ENCODE results near the gene CTRL. TPM values are rescaled to one million over a fixed set of nuclear protein-coding genes. Genes with fewer than 3 reads are reported as not detected.

The CTRL gene
- total RNA-seq, 6 experiments from 2014 or later, result 0.12 to 0.49 (median 0.44) TPM; not detected in 3

GRCh38 chr16:67962135-67962534, 30.5 kb upstream of the CTRL start:
- Histone ChIP-seq H3K27me3 (no peaks in the 10 kb centered on the region), H3K27ac (no peak overlapping the region), H3K4me1 (peaks cover 0 to 23% (median 6%) of the 10 kb centered on the region in 4 donors), H3K4me3 (no peak overlapping the region), H3K36me3 (peaks cover 0 to 9% (median 3%) of the 10 kb centered on the region in 4 donors), H3K9me3 (no peaks in the 10 kb centered on the region)
- no peak for TF ChIP-seq CTCF (IDR thresholded peaks at IDR 0.05)
- no peak for TF ChIP-seq POLR2A (IDR thresholded peaks at IDR 0.05)
- ATAC-seq, result no peak
- intact Hi-C loops (cut with DNase I), result no loop called here
- WGBS (ENCODE audit: insufficient coverage, low coverage, low lambda C conversion rate, missing lambda C conversion rate), result 100% methylated on average over 3 of the region's 8 CpGs
- DNase-seq, result peak in 1 of 3 donors; percentile 44

DNA sequence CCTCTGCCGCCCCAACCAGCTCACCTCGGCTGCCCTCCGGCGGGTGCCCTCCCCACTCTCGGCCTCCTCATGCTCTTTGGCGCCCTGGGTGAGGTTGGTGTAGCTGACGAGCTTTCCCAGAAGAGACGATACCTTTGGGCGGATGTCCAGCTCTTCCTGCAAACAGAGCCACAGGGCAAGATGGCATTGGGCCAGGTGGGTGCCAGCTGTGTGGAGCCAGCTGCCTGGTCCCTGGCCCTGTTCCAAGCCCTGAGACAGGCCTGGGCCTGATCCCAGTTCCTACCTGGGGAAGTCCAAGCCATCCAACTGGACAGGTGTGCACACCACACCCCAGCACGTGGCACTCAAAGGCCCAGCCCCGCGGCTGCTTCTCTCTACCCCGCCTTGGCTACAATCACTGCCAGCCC, 29.9 kb upstream of the CTRL start:
- no peaks in the 10 kb centered on the region for H3K9me3 ChIP-seq
- peak overlapping the region in 1 of 3 donors; percentile 22 for H3K27ac ChIP-seq
- no peak overlapping the region for H3K4me3 ChIP-seq
- WGBS (ENCODE audit: insufficient coverage, low coverage, low lambda C conversion rate, missing lambda C conversion rate), result 24% methylated on average over 9 of the region's 13 CpGs
- TF ChIP-seq POLR2A (IDR thresholded peaks at IDR 0.05) (no peak), CTCF (IDR thresholded peaks at IDR 0.05) (peak in 1 of 4 donors; percentile 23)
- H3K36me3 ChIP-seq, result peaks cover 0 to 9% (median 3%) of the 10 kb centered on the region in 4 donors
- intact Hi-C loops (cut with DNase I), result no loop called here
- DNase-seq, result peak; percentile 94 to 97 (median 96)
- no peaks in the 10 kb centered on the region for H3K27me3 ChIP-seq
- peaks cover 0 to 17% (median 4%) of the 10 kb centered on the region in 4 donors for H3K4me1 ChIP-seq
- peak; percentile 83 to 90 (median 86) for ATAC-seq

GRCh38 chr16:67959536-67960329, 28.1 kb upstream of the CTRL start:
- H3K36me3 ChIP-seq, result peaks cover 0 to 9% (median 3%) of the 10 kb centered on the region in 4 donors
- H3K9me3 ChIP-seq, result no peaks in the 10 kb centered on the region
- peak; percentile 5 to 41 (median 6) for ATAC-seq
- no peaks in the 10 kb centered on the region for H3K27me3 ChIP-seq
- no peak overlapping the region for H3K27ac ChIP-seq
- WGBS (ENCODE audit: insufficient coverage, low coverage, low lambda C conversion rate, missing lambda C conversion rate), result 60% methylated on average over 4 of the region's 11 CpGs
- TF ChIP-seq POLR2A (IDR thresholded peaks at IDR 0.05) (no peak), CTCF (IDR thresholded peaks at IDR 0.05) (no peak)
- DNase-seq, result peak in 1 of 3 donors; percentile 50
- peaks cover 0 to 13% (median 6%) of the 10 kb centered on the region in 4 donors for H3K4me1 ChIP-seq
- intact Hi-C loops (cut with DNase I), result no loop called here
- H3K4me3 ChIP-seq, result no peak overlapping the region

GRCh38 chr16:67957622-67958021, 26.0 kb upstream of the CTRL start:
- ATAC-seq, result no peak
- WGBS (ENCODE audit: insufficient coverage, low coverage, low lambda C conversion rate, missing lambda C conversion rate), result no CpG with 5 or more reads among the region's 9 CpGs
- H3K27ac ChIP-seq, result no peak overlapping the region
- no peak for DNase-seq
- H3K36me3 ChIP-seq, result peaks cover 0 to 9% (median 3%) of the 10 kb centered on the region in 4 donors
- H3K9me3 ChIP-seq, result no peaks in the 10 kb centered on the region
- no peaks in the 10 kb centered on the region for H3K27me3 ChIP-seq
- intact Hi-C loops (cut with DNase I), result no loop called here
- H3K4me3 ChIP-seq, result no peak overlapping the region
- peaks cover 0 to 30% (median 16%) of the 10 kb centered on the region in 4 donors for H3K4me1 ChIP-seq
- no peak for TF ChIP-seq CTCF (IDR thresholded peaks at IDR 0.05)
- TF ChIP-seq POLR2A (IDR thresholded peaks at IDR 0.05), result no peak
